Uterus (tissue), 2 donors: Measurements from ENCODE around the gene IL16.
A peak's percentile ranks its signal among the peaks of the same experiment; 100 is the strongest.

Source experiments
- POLR2A ChIP-seq, 2 donors: fragments of 450-650 bp; IDR thresholded peaks; one replicate each; pipeline ENCODE4 v1.6.1; 2016; ENCODE audit warnings: antibody characterized with exemption in 2 of 2, mild to moderate bottlenecking in 1 of 2, moderate library complexity in 1 of 2
- TF ChIP-seq, protein P1 (sequence below), 4 experiments: fragments of 200-600 bp in 2 of 4; fragments of 450-650 bp in 2 of 4; sonication (generic) in 2 of 4; IDR thresholded peaks; one replicate each; pipeline ENCODE4 v1.5.1; 2016 to 2019; ENCODE audit warnings: antibody characterized with exemption in 4 of 4, mild to moderate bottlenecking in 2 of 4, moderate library complexity in 1 of 4

DNA sequence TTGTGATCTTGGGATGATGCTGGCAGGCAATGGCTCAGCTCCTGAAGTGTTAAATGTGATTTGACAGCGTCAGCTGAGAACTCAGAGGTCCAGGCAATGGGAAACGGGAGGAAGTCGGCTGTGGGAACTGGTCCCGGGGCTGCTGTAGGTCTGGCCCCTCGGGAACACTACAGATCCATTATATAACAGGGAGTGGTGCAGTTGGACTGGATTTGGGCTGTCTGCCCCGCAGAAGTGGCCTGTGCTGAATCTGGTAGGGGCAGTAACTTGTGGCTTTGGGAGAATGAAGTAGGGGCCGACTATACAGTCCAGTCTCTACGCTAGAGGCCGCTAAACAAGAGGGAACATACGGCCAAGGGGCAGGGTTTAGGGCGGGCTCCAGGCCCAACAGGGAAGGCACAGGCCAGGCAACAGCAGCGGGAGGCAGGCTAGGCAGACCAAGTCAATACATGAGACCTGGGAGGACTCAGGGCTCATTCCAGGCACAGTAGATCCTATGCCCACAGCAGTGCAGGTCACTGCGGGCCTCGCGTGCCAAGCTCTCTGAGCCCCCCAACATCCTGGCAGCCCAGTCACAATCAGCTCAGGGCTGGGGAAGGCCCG lies 20.3 kb upstream of the IL16 start:
- TF ChIP-seq, protein P1, sequence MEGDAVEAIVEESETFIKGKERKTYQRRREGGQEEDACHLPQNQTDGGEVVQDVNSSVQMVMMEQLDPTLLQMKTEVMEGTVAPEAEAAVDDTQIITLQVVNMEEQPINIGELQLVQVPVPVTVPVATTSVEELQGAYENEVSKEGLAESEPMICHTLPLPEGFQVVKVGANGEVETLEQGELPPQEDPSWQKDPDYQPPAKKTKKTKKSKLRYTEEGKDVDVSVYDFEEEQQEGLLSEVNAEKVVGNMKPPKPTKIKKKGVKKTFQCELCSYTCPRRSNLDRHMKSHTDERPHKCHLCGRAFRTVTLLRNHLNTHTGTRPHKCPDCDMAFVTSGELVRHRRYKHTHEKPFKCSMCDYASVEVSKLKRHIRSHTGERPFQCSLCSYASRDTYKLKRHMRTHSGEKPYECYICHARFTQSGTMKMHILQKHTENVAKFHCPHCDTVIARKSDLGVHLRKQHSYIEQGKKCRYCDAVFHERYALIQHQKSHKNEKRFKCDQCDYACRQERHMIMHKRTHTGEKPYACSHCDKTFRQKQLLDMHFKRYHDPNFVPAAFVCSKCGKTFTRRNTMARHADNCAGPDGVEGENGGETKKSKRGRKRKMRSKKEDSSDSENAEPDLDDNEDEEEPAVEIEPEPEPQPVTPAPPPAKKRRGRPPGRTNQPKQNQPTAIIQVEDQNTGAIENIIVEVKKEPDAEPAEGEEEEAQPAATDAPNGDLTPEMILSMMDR (IDR thresholded peaks at IDR 0.05): peak in 1 of 4 experiments; percentile 12
- no peak for TF ChIP-seq POLR2A (IDR thresholded peaks at IDR 0.05)
